Peyer's patch (tissue), 4 donors: Measurements from ENCODE around the gene SNX33. TPM values are rescaled to one million over a fixed set of nuclear protein-coding genes. Genes with fewer than 3 reads are reported as not detected.
"Not testable (repeated sequence)": the region's sequence is repeated elsewhere in the genome, so short reads cannot be mapped to it uniquely, and the experiment has no call there.

Source experiments
- DNase-seq, 3 donors: peaks; one replicate each; pipeline ENCODE4 v3.0.0-alpha.2; 2017 to 2019
- H3K27ac ChIP-seq, 4 donors: fragments of 200-600 bp; sonication (generic); one replicate each; pipeline ENCODE4 v1.5.1; 2016 to 2019
- H3K27me3 ChIP-seq, 2 donors: fragments of 200-600 bp; sonication (generic); one replicate each; pipeline ENCODE4 v1.5.1; 2019
- H3K36me3 ChIP-seq, 3 donors: fragments of 200-600 bp; sonication (generic); one replicate each; pipeline ENCODE4 v1.5.1; 2016 to 2019
- H3K4me1 ChIP-seq, 4 donors: fragments of 200-600 bp; sonication (generic); one replicate each; pipeline ENCODE4 v1.5.1; 2016 to 2019
- H3K4me3 ChIP-seq, 4 donors: fragments of 200-600 bp; sonication (generic); 1 replicate in 3 of 4; 2 replicates in 1 of 4; pipeline ENCODE4 v1.5.1; 2016 to 2019; ENCODE audit warnings: mild to moderate bottlenecking in 1 of 4
- H3K9me3 ChIP-seq, 4 donors: fragments of 200-600 bp; sonication (generic); one replicate each; pipeline ENCODE4 v1.5.1; 2016 to 2019; ENCODE audit warnings: mild to moderate bottlenecking in 1 of 4
- CTCF ChIP-seq, 6 experiments: fragments of 450-650 bp in 4 of 6; fragments of 200-600 bp in 2 of 6; sonication (generic) in 1 of 6; IDR thresholded peaks; one replicate each; pipeline ENCODE4 v1.5.1; 2017 to 2019; ENCODE audit warnings: antibody characterized with exemption in 6 of 6, mild to moderate bottlenecking in 3 of 6, moderate library complexity in 1 of 6
- POLR2A ChIP-seq, 2 donors: fragments of 450-650 bp; IDR thresholded peaks; one replicate each; pipeline ENCODE4 v1.5.1; 2017; ENCODE audit warnings: antibody characterized with exemption in 2 of 2, mild to moderate bottlenecking in 2 of 2, moderate library complexity in 2 of 2
- total RNA-seq, 4 donors: library from RNA; depleted of rRNA; stranded (reverse); fragments of >200 nt; gene quantifications; one replicate each; pipeline ENCODE4 v1.1.0, GENCODE V29; 2016

SNX33 gene
- total RNA-seq, 4 donors from 2014 or later: 35.5 to 53.7 (median 49.5) TPM

- Histone ChIP-seq H3K27ac (no peak overlapping the region), H3K4me1 (peaks cover 0 to 8% (median 0%) of the 10 kb centered on the region in 4 donors), H3K36me3 (no peaks in the 10 kb centered on the region), H3K4me3 (no peak overlapping the region), H3K27me3 (no peaks in the 10 kb centered on the region), H3K9me3 (no peaks in the 10 kb centered on the region)
- TF ChIP-seq CTCF (IDR thresholded peaks at IDR 0.05): no peak
- TF ChIP-seq POLR2A (IDR thresholded peaks at IDR 0.05): no peak
- DNase-seq: no peak
These were observed 15.8 kb upstream of the SNX33 start for GRCh38 chr15:75631935-75632334.

- not testable (repeated sequence) for H3K9me3 ChIP-seq, H3K4me3 ChIP-seq, H3K27ac ChIP-seq, H3K27me3 ChIP-seq, DNase-seq, H3K36me3 ChIP-seq
- peaks cover 0 to 28% (median 12%) of the 10 kb centered on the region in 4 donors for H3K4me1 ChIP-seq
These were observed 13.8 kb upstream of the SNX33 start for GRCh38 chr15:75633922-75634321.

- Histone ChIP-seq H3K27me3 (no peaks in the 10 kb centered on the region), H3K4me1 (peaks cover 0 to 32% (median 15%) of the 10 kb centered on the region in 4 donors), H3K27ac (no peak overlapping the region), H3K9me3 (no peaks in the 10 kb centered on the region), H3K36me3 (no peaks in the 10 kb centered on the region), H3K4me3 (no peak overlapping the region)
- no peak for DNase-seq
- TF ChIP-seq POLR2A (IDR thresholded peaks at IDR 0.05): no peak
These were observed 11.7 kb upstream of the SNX33 start for GRCh38 chr15:75636026-75636425.

- Histone ChIP-seq H3K4me3 (peak overlapping the region in 1 of 4 donors; percentile 81), H3K27ac (peak overlapping the region in 2 of 4 donors; percentile 94 to 97), H3K4me1 (peaks cover 0 to 35% (median 15%) of the 10 kb centered on the region in 4 donors)
These were observed 10.3 kb upstream of the SNX33 start for GRCh38 chr15:75637245-75638009.

GRCh38 chr15:75639191-75639708, 8.5 kb upstream of the SNX33 start:
- H3K27me3 ChIP-seq: no peaks in the 10 kb centered on the region
- H3K36me3 ChIP-seq: no peaks in the 10 kb centered on the region
- H3K9me3 ChIP-seq: no peaks in the 10 kb centered on the region
- peak overlapping the region; percentile 94 to 97 (median 96) for H3K27ac ChIP-seq
- no peak for TF ChIP-seq POLR2A (IDR thresholded peaks at IDR 0.05)
- peak in 1 of 6 experiments; percentile 1 for TF ChIP-seq CTCF (IDR thresholded peaks at IDR 0.05)
- no peak for DNase-seq
- peaks cover 0 to 35% (median 15%) of the 10 kb centered on the region in 4 donors for H3K4me1 ChIP-seq
- peak overlapping the region; percentile 81 to 91 (median 81) for H3K4me3 ChIP-seq

More at GRCh38 chr15:75637245-75638009, 10.3 kb upstream of the SNX33 start:
- no peaks in the 10 kb centered on the region for H3K36me3 ChIP-seq
- H3K9me3 ChIP-seq: no peaks in the 10 kb centered on the region
- TF ChIP-seq CTCF (IDR thresholded peaks at IDR 0.05): no peak
- TF ChIP-seq POLR2A (IDR thresholded peaks at IDR 0.05): no peak
- DNase-seq: no peak
- H3K27me3 ChIP-seq: no peaks in the 10 kb centered on the region

- no peaks in the 10 kb centered on the region for H3K27me3 ChIP-seq
- peak within 1 kb of the TSS; percentile 81 to 91 (median 81) for H3K4me3 ChIP-seq
- no peaks in the 10 kb centered on the region for H3K9me3 ChIP-seq
- peak; percentile 96 to 98 for TF ChIP-seq POLR2A (IDR thresholded peaks at IDR 0.05)
- peak in 1 of 6 experiments; percentile 9 for TF ChIP-seq CTCF (IDR thresholded peaks at IDR 0.05)
- DNase-seq: peak; percentile 94 to 98 (median 95)
- no peaks in the 10 kb centered on the region for H3K36me3 ChIP-seq
- H3K4me1 ChIP-seq: peaks cover 0 to 35% (median 15%) of the 10 kb centered on the region in 4 donors
- H3K27ac ChIP-seq: peak within 1 kb of the TSS; percentile 94 to 97 (median 96)
These were observed 7.8 kb upstream of the SNX33 start, which contains the start of gene IMP3 for GRCh38 chr15:75639709-75640482. IMP3 (minus strand) TSS chr15:75640224; CDS start chr15:75640168, 56 bp downstream.
